ENCODE measurements around the gene TTC17. TPM values are rescaled to one million over a fixed set of nuclear protein-coding genes. Genes with fewer than 3 reads are reported as not detected.
"Not testable (repeated sequence)": the region's sequence is repeated elsewhere in the genome, so short reads cannot be mapped to it uniquely, and the experiment has no call there.

Gene TTC17
- total RNA-seq, 1 donor from 2014 or later = 105 TPM

DNA sequence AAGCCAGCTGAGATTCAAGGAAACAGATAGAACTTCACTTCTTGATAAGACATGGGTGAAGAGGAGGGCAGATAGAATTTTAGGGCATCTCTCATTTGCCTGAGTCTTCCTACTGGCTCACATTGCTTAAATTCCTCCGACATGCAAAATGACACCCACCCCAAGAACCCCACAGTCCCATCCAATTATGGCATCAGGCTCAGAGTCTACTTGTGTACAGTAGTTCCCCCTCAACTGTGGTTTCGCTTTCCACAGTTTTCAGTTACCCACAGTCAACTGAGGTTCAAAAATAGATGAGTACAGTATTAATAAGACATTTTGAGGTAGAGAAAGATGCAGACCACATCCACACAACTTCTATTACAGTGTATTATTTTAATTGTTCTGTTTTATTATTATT lies 99.8 kb downstream of the TTC17 start:
- H3K9me3 ChIP-seq = no peaks in the 10 kb centered on the region
- intact Hi-C loops (cut with DNase I) = no loop called here
- no peak overlapping the region for H3K27ac ChIP-seq
- no peak overlapping the region for H3K4me3 ChIP-seq
- H3K27me3 ChIP-seq (ENCODE audit: low read depth) = no peaks in the 10 kb centered on the region
- no peaks in the 10 kb centered on the region for H3K4me1 ChIP-seq
- TF ChIP-seq, protein P1, sequence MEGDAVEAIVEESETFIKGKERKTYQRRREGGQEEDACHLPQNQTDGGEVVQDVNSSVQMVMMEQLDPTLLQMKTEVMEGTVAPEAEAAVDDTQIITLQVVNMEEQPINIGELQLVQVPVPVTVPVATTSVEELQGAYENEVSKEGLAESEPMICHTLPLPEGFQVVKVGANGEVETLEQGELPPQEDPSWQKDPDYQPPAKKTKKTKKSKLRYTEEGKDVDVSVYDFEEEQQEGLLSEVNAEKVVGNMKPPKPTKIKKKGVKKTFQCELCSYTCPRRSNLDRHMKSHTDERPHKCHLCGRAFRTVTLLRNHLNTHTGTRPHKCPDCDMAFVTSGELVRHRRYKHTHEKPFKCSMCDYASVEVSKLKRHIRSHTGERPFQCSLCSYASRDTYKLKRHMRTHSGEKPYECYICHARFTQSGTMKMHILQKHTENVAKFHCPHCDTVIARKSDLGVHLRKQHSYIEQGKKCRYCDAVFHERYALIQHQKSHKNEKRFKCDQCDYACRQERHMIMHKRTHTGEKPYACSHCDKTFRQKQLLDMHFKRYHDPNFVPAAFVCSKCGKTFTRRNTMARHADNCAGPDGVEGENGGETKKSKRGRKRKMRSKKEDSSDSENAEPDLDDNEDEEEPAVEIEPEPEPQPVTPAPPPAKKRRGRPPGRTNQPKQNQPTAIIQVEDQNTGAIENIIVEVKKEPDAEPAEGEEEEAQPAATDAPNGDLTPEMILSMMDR (IDR thresholded peaks at IDR 0.05) = no peak
- peaks cover 71% of the 10 kb centered on the region for H3K36me3 ChIP-seq
- ATAC-seq (no peak), DNase-seq (no peak)

DNA sequence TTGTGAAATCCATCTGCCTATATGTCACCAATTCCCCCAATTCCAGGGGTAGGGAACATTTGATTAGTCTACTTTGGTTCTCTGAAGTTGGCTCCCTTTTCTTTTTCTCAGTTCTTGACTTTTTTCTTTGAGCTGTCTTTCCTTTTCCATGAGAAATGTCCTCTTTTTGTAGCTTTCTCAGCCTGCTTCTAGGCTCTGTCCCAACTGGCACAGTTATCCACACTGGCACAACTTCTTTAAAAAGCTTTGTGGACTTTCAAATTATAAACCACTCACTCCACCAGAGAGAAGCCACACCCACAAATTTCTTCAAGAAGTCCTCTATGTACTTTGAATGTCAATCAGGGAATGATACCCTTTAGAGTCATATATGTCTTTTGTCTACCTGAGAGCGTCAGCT lies 100.5 kb downstream of the TTC17 start:
- Histone ChIP-seq H3K27ac (no peak overlapping the region), H3K4me1 (no peaks in the 10 kb centered on the region), H3K27me3 (ENCODE audit: low read depth) (no peaks in the 10 kb centered on the region), H3K9me3 (no peaks in the 10 kb centered on the region), H3K4me3 (no peak overlapping the region), H3K36me3 (peaks cover 71% of the 10 kb centered on the region)
- intact Hi-C loops (cut with DNase I) = no loop called here
- no peak for DNase-seq
- TF ChIP-seq, protein P1 (IDR thresholded peaks at IDR 0.05) = no peak
- ATAC-seq = no peak

DNA sequence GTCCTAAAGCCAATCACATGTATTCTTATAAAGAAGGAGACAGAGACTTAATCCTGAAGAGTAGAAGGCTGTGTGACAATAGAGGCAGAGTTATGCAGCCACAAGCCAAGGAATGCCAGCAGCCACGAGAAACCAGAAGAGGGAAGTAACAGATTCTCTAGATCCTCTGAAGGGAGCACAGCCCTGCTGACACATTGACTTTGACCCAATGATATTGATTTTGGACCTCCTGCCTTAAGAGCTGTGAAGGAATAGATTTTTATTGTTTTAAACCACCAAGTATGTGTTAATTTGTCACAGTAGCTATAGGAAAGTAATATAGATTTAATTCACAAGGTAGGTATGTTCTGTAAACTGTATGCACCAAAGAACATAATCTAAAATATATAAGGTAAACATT lies 103.6 kb downstream of the TTC17 start:
- ATAC-seq (no peak), DNase-seq (no peak)
- H3K36me3 ChIP-seq = peaks cover 67% of the 10 kb centered on the region
- peaks cover 3% of the 10 kb centered on the region for H3K9me3 ChIP-seq
- intact Hi-C loops (cut with DNase I) = no loop called here
- H3K4me1 ChIP-seq = no peaks in the 10 kb centered on the region
- H3K4me3 ChIP-seq = no peak overlapping the region
- no peaks in the 10 kb centered on the region for H3K27me3 ChIP-seq (ENCODE audit: low read depth)
- TF ChIP-seq, protein P1 (IDR thresholded peaks at IDR 0.05) = no peak
- no peak overlapping the region for H3K27ac ChIP-seq

DNA sequence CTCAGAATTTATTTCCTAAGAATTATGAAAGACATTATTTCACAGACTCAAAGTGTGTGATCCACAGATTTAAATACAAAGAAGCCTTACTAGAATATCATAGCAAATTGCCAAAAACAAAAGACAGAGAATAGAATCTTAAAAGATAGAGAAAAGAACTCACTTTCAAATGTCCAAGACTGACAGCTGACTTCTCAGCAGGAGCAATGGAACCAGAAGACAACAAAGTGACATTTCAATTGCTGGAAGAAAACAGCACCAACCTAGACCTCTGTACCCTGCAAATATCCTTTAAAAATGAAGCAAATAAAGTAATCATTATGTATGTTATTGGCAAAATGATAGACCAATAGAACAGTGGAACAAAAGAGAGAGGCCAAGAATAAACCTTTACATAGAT lies 109.2 kb downstream of the TTC17 start:
- H3K27me3 ChIP-seq (ENCODE audit: low read depth) = no peaks in the 10 kb centered on the region
- no peak for DNase-seq
- peaks cover 7% of the 10 kb centered on the region for H3K9me3 ChIP-seq
- TF ChIP-seq, protein P1 (IDR thresholded peaks at IDR 0.05) = no peak
- H3K36me3 ChIP-seq = peaks cover 24% of the 10 kb centered on the region
- no peak overlapping the region for H3K27ac ChIP-seq
- ATAC-seq = no peak
- intact Hi-C loops (cut with DNase I) = no loop called here
- H3K4me1 ChIP-seq = no peaks in the 10 kb centered on the region
- no peak overlapping the region for H3K4me3 ChIP-seq

DNA sequence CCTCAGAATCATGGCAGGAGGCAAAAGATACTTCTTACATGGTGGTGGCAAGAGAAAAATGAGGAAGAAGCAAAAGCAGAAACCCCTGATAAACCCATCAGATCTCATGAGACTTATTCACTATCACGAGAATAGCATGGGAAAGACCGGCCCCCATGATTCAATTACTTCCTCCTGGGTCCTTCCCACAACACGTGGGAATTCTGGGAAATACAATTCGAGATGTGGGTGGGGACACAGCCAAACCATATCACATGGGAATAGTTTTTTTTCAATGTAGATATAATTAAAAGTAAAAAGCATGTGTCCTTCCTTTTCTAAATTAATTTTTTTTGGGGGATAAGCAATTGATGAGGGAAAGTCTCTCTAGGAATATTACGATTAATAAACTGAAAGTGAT lies 118.8 kb downstream of the TTC17 start:
- DNase-seq; intact Hi-C loops (cut with DNase I); H3K27ac ChIP-seq; H3K4me3 ChIP-seq; ATAC-seq; H3K36me3 ChIP-seq; H3K4me1 ChIP-seq; H3K27me3 ChIP-seq (ENCODE audit: low read depth): not testable (repeated sequence)
- peaks cover 26% of the 10 kb centered on the region for H3K9me3 ChIP-seq

DNA sequence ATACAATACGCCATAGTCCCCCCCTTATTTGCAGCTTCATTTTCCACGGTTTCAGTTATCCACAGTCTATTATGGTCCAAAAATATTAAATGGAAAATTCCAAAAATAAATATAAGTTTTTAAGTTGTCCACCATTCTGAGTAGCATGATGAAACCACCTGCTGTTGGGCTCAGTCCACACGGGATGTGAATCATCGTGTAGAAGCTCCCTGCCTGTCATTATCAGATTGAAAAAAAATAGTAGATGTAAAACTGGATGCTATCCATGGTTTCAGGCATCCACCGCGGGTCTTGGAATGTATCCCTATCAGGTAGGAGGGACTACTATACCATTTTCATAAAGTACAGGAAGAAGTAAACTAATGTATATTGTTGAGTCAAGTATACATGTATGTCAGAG lies 127.4 kb downstream of the TTC17 start:
- intact Hi-C loops (cut with DNase I) = no loop called here
- H3K4me1 ChIP-seq = no peaks in the 10 kb centered on the region

More for the DNA sequence above, 127.4 kb downstream of the TTC17 start:
- TF ChIP-seq, protein P1 (IDR thresholded peaks at IDR 0.05) = no peak
- Histone ChIP-seq H3K27me3 (ENCODE audit: low read depth) (no peaks in the 10 kb centered on the region), H3K4me3 (no peak overlapping the region), H3K36me3 (peaks cover 24% of the 10 kb centered on the region), H3K9me3 (no peaks in the 10 kb centered on the region), H3K27ac (no peak overlapping the region)
- ATAC-seq = no peak
- no peak for DNase-seq
